Kidney (tissue), 14 donors: Measurements from ENCODE around the gene GTSE1. TPM values are rescaled to one million over a fixed set of nuclear protein-coding genes. Genes with fewer than 3 reads are reported as not detected.
"Not testable (repeated sequence)": the region's sequence is repeated elsewhere in the genome, so short reads cannot be mapped to it uniquely, and the experiment has no call there.

ENCODE experiments used
- DNase-seq, 5 donors: peaks; one replicate each; pipeline ENCODE4 v3.0.0-alpha.2; 2013 to 2020
- FAIRE-seq: peaks from 2 replicates; lab custom pipeline; 2012; peaks lifted over from hg19 to GRCh38; lab: Jason Lieb, UNC
- H3K27ac ChIP-seq, 2 donors: one replicate each; pipeline ENCODE4 v1.7.0; 2013; ENCODE audit warnings: low read depth in 2 of 2, low read length in 2 of 2, inconsistent platforms in 1 of 2
- H3K27me3 ChIP-seq: one replicate; pipeline ENCODE4 v1.7.1; 2013; ENCODE audit warnings: low read length, inconsistent platforms; ENCODE audit not compliant: control insufficient read depth, insufficient read depth
- H3K36me3 ChIP-seq, 3 donors: one replicate each; pipeline versions ENCODE4 v1.7.0 to v1.7.1; 2013; ENCODE audit warnings: low read length in 3 of 3, control low read depth in 1 of 3, inconsistent platforms in 1 of 3; ENCODE audit not compliant: insufficient read depth in 3 of 3, control insufficient read depth in 2 of 3
- H3K4me1 ChIP-seq, 3 donors: one replicate each; pipeline versions ENCODE4 v1.7.0 to v1.7.1; 2013; ENCODE audit warnings: low read length in 3 of 3, inconsistent platforms in 1 of 3, low read depth in 1 of 3; ENCODE audit not compliant: control insufficient read depth in 2 of 3, insufficient read depth in 2 of 3
- H3K4me3 ChIP-seq, 3 donors: one replicate each; pipeline versions ENCODE4 v1.7.0 to v1.8.1; 2013; ENCODE audit warnings: low read length in 3 of 3, control low read depth in 1 of 3, inconsistent platforms in 1 of 3
- H3K9ac ChIP-seq, 3 donors: one replicate each; pipeline versions ENCODE4 v1.7.0 to v1.7.1; 2013; ENCODE audit warnings: low read length in 3 of 3, control low read depth in 1 of 3, inconsistent platforms in 1 of 3
- H3K9me3 ChIP-seq, 3 donors: one replicate each; pipeline versions ENCODE4 v1.7.0 to v1.7.1; 2013; ENCODE audit warnings: low read length in 3 of 3, control low read depth in 1 of 3, inconsistent platforms in 1 of 3; ENCODE audit not compliant: control insufficient read depth in 2 of 3, insufficient read depth in 1 of 3
- CTCF ChIP-seq: IDR thresholded peaks from 3 replicates; pipeline ENCODE4 v1.5.1; 2012; ENCODE audit warnings: mild to moderate bottlenecking, moderate library complexity, borderline replicate concordance; ENCODE audit not compliant: insufficient read depth; ENCODE audit errors: extremely low read depth
- intact Hi-C: fragments of 100-400 bp; cut with DNase I; formaldehyde crosslinking; loops from one replicate; pipeline ENCODE4 v1.11.1; 2022
- polyA plus RNA-seq: library from polyadenylated mRNA; stranded (reverse); fragments of 350-450 nt; fragmentation: Illumina TruSeq; extraction: RNeasy Lipid Tissue Mini Kit (QIAGEN cat#74804); gene quantifications from one replicate; pipeline ENCODE4 v1.2.3, GENCODE V29; 2014; ENCODE audit warnings: low read depth, low replicate concordance; ENCODE audit not compliant: insufficient read depth
- total RNA-seq: library from RNA; stranded (reverse); fragmentation: NEBNext Ultra II Directional; extraction: Animal tissue kit (Norgen Biotek cat#: 25700); gene quantifications from one replicate; pipeline ENCODE4 v1.2.1, GENCODE V29; 2021
- donor health status: control.
- donor health status: control.
- donor health status: control.
- donor health status: control.
- donor health status: control.
- donor health status: DM: yes; HTN: yes; CAD: no.
- donor health status: Normal renal cell carcinoma (clear cell type).

Gene GTSE1
- total and polyA plus RNA-seq, 2 donors from 2014 or later = 0.41 to 0.94 TPM

GRCh38 chr22:46262449-46263215 lies 34.0 kb upstream of the GTSE1 start:
- peak; percentile 56 to 91 (median 68) for DNase-seq
- Histone ChIP-seq H3K4me3 (no peak overlapping the region), H3K4me1 (peaks cover 0 to 6% (median 6%) of the 10 kb centered on the region in 3 donors), H3K9me3 (no peaks in the 10 kb centered on the region), H3K9ac (no peak overlapping the region), H3K27ac (no peak overlapping the region), H3K36me3 (no peaks in the 10 kb centered on the region), H3K27me3 (peaks cover 2% of the 10 kb centered on the region)
- TF ChIP-seq CTCF = peak; percentile 17
- intact Hi-C loops = no loop called here
- no peak for FAIRE-seq

GRCh38 chr22:46263216-46263590 lies 33.5 kb upstream of the GTSE1 start, which contains the start of gene PKDREJ:
Gene PKDREJ, minus strand, starts transcription at chr22:46263343. Its CDS starts 21 bp downstream, at chr22:46263322.
- H3K4me3 ChIP-seq = no peak within 1 kb of the TSS
- no peak within 1 kb of the TSS for H3K9ac ChIP-seq
- TF ChIP-seq CTCF = no peak
- peak within 1 kb of the TSS in 1 of 2 donors; percentile 11 for H3K27ac ChIP-seq
- H3K36me3 ChIP-seq = no peaks in the 10 kb centered on the region
- intact Hi-C loops = no loop called here
- no peaks in the 10 kb centered on the region for H3K9me3 ChIP-seq
- DNase-seq (no peak), FAIRE-seq (no peak)
- H3K27me3 ChIP-seq = peaks cover 2% of the 10 kb centered on the region
- H3K4me1 ChIP-seq = peaks cover 0 to 6% (median 6%) of the 10 kb centered on the region in 3 donors

- FAIRE-seq, H3K4me3 ChIP-seq, H3K9me3 ChIP-seq, H3K27me3 ChIP-seq, H3K9ac ChIP-seq, H3K36me3 ChIP-seq, intact Hi-C loops: not testable (repeated sequence)
- Histone ChIP-seq H3K4me1 (peaks cover 0 to 12% (median 10%) of the 10 kb centered on the region in 3 donors), H3K27ac (peak overlapping the region in 1 of 2 donors; percentile 11)
- DNase-seq = peak in 1 of 5 donors; percentile 16
These were observed 32.1 kb upstream of the GTSE1 start for GRCh38 chr22:46264520-46264919.

GRCh38 chr22:46265627-46266026 lies 31.0 kb upstream of the GTSE1 start:
- H3K27me3 ChIP-seq, H3K9ac ChIP-seq, DNase-seq, FAIRE-seq, H3K27ac ChIP-seq, H3K9me3 ChIP-seq, H3K36me3 ChIP-seq, H3K4me3 ChIP-seq, intact Hi-C loops: not testable (repeated sequence)
- peaks cover 0 to 12% (median 10%) of the 10 kb centered on the region in 3 donors for H3K4me1 ChIP-seq
